ENCODE measurements around the gene EIF3J.

Gene EIF3J

GRCh38 chr15:44569316-44569715 is 32.4 kb downstream of the EIF3J start:
- Histone ChIP-seq H3K4me2 (ENCODE audit: low read depth, low read length, poor library complexity, severe bottlenecking) (no peak overlapping the region), H3K4me3 (ENCODE audit: low read length, poor library complexity, severe bottlenecking) (no peak overlapping the region)

GRCh38 chr15:44570361-44570760 is 33.4 kb downstream of the EIF3J start:
- no peak overlapping the region for H2AFZ ChIP-seq (ENCODE audit: low read length)
- TF ChIP-seq CTCF (conservative IDR thresholded peaks at IDR 0.05; ENCODE audit: low read length): no peak
- TF ChIP-seq EZH2phosphoT487 (IDR thresholded peaks at IDR 0.05; ENCODE audit: borderline replicate concordance): no peak
- H3K9ac ChIP-seq (ENCODE audit: low read depth, low read length, poor library complexity, severe bottlenecking): no peak overlapping the region
- no peaks in the 10 kb centered on the region for H3K9me2 ChIP-seq (replicated peaks; ENCODE audit: low read depth, low read length)
- no peak overlapping the region for H3K4me2 ChIP-seq (ENCODE audit: low read depth, low read length, poor library complexity, severe bottlenecking)
- H3K4me3 ChIP-seq (ENCODE audit: low read length, poor library complexity, severe bottlenecking): no peak overlapping the region
- H3K79me2 ChIP-seq (ENCODE audit: insufficient read depth, low read length): no peaks in the 10 kb centered on the region
- H4K20me1 ChIP-seq (ENCODE audit: insufficient read depth, low read length, poor library complexity, severe bottlenecking): no peaks in the 10 kb centered on the region
- peaks cover 1% of the 10 kb centered on the region; the same call in 1 of the 2 replicates for H3K9me3 ChIP-seq (ENCODE audit: insufficient read depth, low read depth, low read length)
- no peaks in the 10 kb centered on the region for H3K4me1 ChIP-seq (ENCODE audit: insufficient read depth, low read length, poor library complexity, severe bottlenecking)
- peaks cover 35% of the 10 kb centered on the region for H3K36me3 ChIP-seq (ENCODE audit: insufficient read depth, low read length)
- no peaks in the 10 kb centered on the region for H3K27me3 ChIP-seq (ENCODE audit: insufficient read depth, low read length, poor library complexity, severe bottlenecking)
- no peaks in the 10 kb centered on the region for H3F3A ChIP-seq (ENCODE audit: low read depth)

More at GRCh38 chr15:44569316-44569715, 32.4 kb downstream of the EIF3J start:
- no peaks in the 10 kb centered on the region for H3K79me2 ChIP-seq (ENCODE audit: insufficient read depth, low read length)
- peaks cover 46% of the 10 kb centered on the region for H3K36me3 ChIP-seq (ENCODE audit: insufficient read depth, low read length)
- no peaks in the 10 kb centered on the region for H3K4me1 ChIP-seq (ENCODE audit: insufficient read depth, low read length, poor library complexity, severe bottlenecking)
- no peaks in the 10 kb centered on the region for H3F3A ChIP-seq (ENCODE audit: low read depth)
- no peaks in the 10 kb centered on the region for H3K27me3 ChIP-seq (ENCODE audit: insufficient read depth, low read length, poor library complexity, severe bottlenecking)
- no peaks in the 10 kb centered on the region for H4K20me1 ChIP-seq (ENCODE audit: insufficient read depth, low read length, poor library complexity, severe bottlenecking)
- no peak for TF ChIP-seq CTCF (conservative IDR thresholded peaks at IDR 0.05; ENCODE audit: low read length)
- TF ChIP-seq EZH2phosphoT487 (IDR thresholded peaks at IDR 0.05; ENCODE audit: borderline replicate concordance): no peak
- H2AFZ ChIP-seq (ENCODE audit: low read length): no peak overlapping the region
- H3K9me3 ChIP-seq (ENCODE audit: insufficient read depth, low read depth, low read length): peaks cover 9% of the 10 kb centered on the region
- H3K9ac ChIP-seq (ENCODE audit: low read depth, low read length, poor library complexity, severe bottlenecking): no peak overlapping the region
- H3K9me2 ChIP-seq (replicated peaks; ENCODE audit: low read depth, low read length): no peaks in the 10 kb centered on the region

- H3K79me2 ChIP-seq (ENCODE audit: insufficient read depth, low read length): no peaks in the 10 kb centered on the region
- H3K36me3 ChIP-seq (ENCODE audit: insufficient read depth, low read length): peaks cover 13% of the 10 kb centered on the region; the same call in 1 of the 2 replicates
- no peaks in the 10 kb centered on the region for H3K27me3 ChIP-seq (ENCODE audit: insufficient read depth, low read length, poor library complexity, severe bottlenecking)
- H3K9me3 ChIP-seq (ENCODE audit: insufficient read depth, low read depth, low read length): no peaks in the 10 kb centered on the region
- H3K4me1 ChIP-seq (ENCODE audit: insufficient read depth, low read length, poor library complexity, severe bottlenecking): no peaks in the 10 kb centered on the region
- H3K4me3 ChIP-seq (ENCODE audit: low read length, poor library complexity, severe bottlenecking): no peak overlapping the region
- TF ChIP-seq CTCF (conservative IDR thresholded peaks at IDR 0.05; ENCODE audit: low read length) (no peak), EZH2phosphoT487 (IDR thresholded peaks at IDR 0.05; ENCODE audit: borderline replicate concordance) (no peak)
- H3F3A ChIP-seq (ENCODE audit: low read depth): no peaks in the 10 kb centered on the region
- no peak overlapping the region for H2AFZ ChIP-seq (ENCODE audit: low read length)
- H3K9ac ChIP-seq (ENCODE audit: low read depth, low read length, poor library complexity, severe bottlenecking): no peak overlapping the region
- no peaks in the 10 kb centered on the region for H3K9me2 ChIP-seq (replicated peaks; ENCODE audit: low read depth, low read length)
- H3K4me2 ChIP-seq (ENCODE audit: low read depth, low read length, poor library complexity, severe bottlenecking): no peak overlapping the region
- no peaks in the 10 kb centered on the region for H4K20me1 ChIP-seq (ENCODE audit: insufficient read depth, low read length, poor library complexity, severe bottlenecking)
Observed at GRCh38 chr15:44573386-44573785, 36.4 kb downstream of the EIF3J start.

All from Loucy (cell line).